ENCODE measurements around the gene NDUFAF8. TPM values are rescaled to one million over a fixed set of nuclear protein-coding genes. Genes with fewer than 3 reads are reported as not detected.

Gene NDUFAF8
- total and polyA plus RNA-seq, 2 experiments from 2014 or later = 53.1 to 136 TPM

GRCh38 chr17:81208651-81209050 lies 30.5 kb upstream of the NDUFAF8 start:
- Histone ChIP-seq H3F3A (ENCODE audit: insufficient read depth) (no peaks in the 10 kb centered on the region), H3K27ac (no peak overlapping the region), H2AFZ (no peak overlapping the region), H3K4me1 (ENCODE audit: insufficient read depth) (no peaks in the 10 kb centered on the region), H4K20me1 (ENCODE audit: insufficient read depth) (no peaks in the 10 kb centered on the region), H3K9ac (no peak overlapping the region), H3K4me2 (ENCODE audit: unreplicated experiment) (no peak overlapping the region), H3K36me3 (ENCODE audit: low read depth) (no peaks in the 10 kb centered on the region), H3K9me3 (ENCODE audit: low read depth) (no peaks in the 10 kb centered on the region), H3K9me2 (ENCODE audit: insufficient read depth) (no peaks in the 10 kb centered on the region), H3K27me3 (replicated peaks; ENCODE audit: insufficient read depth) (no peaks in the 10 kb centered on the region), H3K4me3 (no peak overlapping the region), H3K79me2 (ENCODE audit: insufficient read depth) (no peaks in the 10 kb centered on the region)
- 97 to 98% methylated on average over 8 to 10 of the region's 10 CpGs for WGBS, 2 experiments (ENCODE audit: low coverage in 1 of 2, low lambda C conversion rate in 2 of 2, missing lambda C conversion rate in 2 of 2)
- DNase-seq = no peak
- in situ Hi-C loops (cut with MboI) = no loop called here
- no peak for TF ChIP-seq EZH2 (IDR thresholded peaks at IDR 0.05; ENCODE audit: insufficient read depth, poor library complexity, severe bottlenecking)

- Histone ChIP-seq H3K9me2 (ENCODE audit: insufficient read depth) (no peaks in the 10 kb centered on the region), H3F3A (ENCODE audit: insufficient read depth) (no peaks in the 10 kb centered on the region), H3K4me2 (ENCODE audit: unreplicated experiment) (no peak overlapping the region), H3K4me1 (ENCODE audit: insufficient read depth) (no peaks in the 10 kb centered on the region), H3K4me3 (no peak overlapping the region), H4K20me1 (ENCODE audit: insufficient read depth) (no peaks in the 10 kb centered on the region), H2AFZ (no peak overlapping the region), H3K9ac (no peak overlapping the region), H3K36me3 (ENCODE audit: low read depth) (no peaks in the 10 kb centered on the region), H3K79me2 (ENCODE audit: insufficient read depth) (no peaks in the 10 kb centered on the region), H3K27ac (no peak overlapping the region), H3K27me3 (replicated peaks; ENCODE audit: insufficient read depth) (no peaks in the 10 kb centered on the region), H3K9me3 (ENCODE audit: low read depth) (no peaks in the 10 kb centered on the region)
- in situ Hi-C loops (cut with MboI) = no loop called here
- TF ChIP-seq EZH2 (IDR thresholded peaks at IDR 0.05; ENCODE audit: insufficient read depth, poor library complexity, severe bottlenecking) (no peak), EZH2phosphoT487 (IDR thresholded peaks at IDR 0.05; ENCODE audit: insufficient read depth, low read depth) (no peak)
- DNase-seq = no peak
- 96 to 98% methylated on average over 16 of the region's 16 CpGs for WGBS, 2 experiments (ENCODE audit: low coverage in 1 of 2, low lambda C conversion rate in 2 of 2, missing lambda C conversion rate in 2 of 2)
Observed at GRCh38 chr17:81209141-81209540, 30.0 kb upstream of the NDUFAF8 start.

- H2AFZ ChIP-seq = no peak overlapping the region
- TF ChIP-seq EZH2phosphoT487 (IDR thresholded peaks at IDR 0.05; ENCODE audit: insufficient read depth, low read depth) (no peak), EZH2 (IDR thresholded peaks at IDR 0.05; ENCODE audit: insufficient read depth, poor library complexity, severe bottlenecking) (no peak)
- no peaks in the 10 kb centered on the region for H3K79me2 ChIP-seq (ENCODE audit: insufficient read depth)
- no peak for DNase-seq
- H3K27me3 ChIP-seq (replicated peaks; ENCODE audit: insufficient read depth) = no peaks in the 10 kb centered on the region
- in situ Hi-C loops (cut with MboI) = no loop called here
- H3K9me3 ChIP-seq (ENCODE audit: low read depth) = no peaks in the 10 kb centered on the region
- H4K20me1 ChIP-seq (ENCODE audit: insufficient read depth) = no peaks in the 10 kb centered on the region
- H3K9ac ChIP-seq = no peak overlapping the region
- H3K4me1 ChIP-seq (ENCODE audit: insufficient read depth) = no peaks in the 10 kb centered on the region
- H3K36me3 ChIP-seq (ENCODE audit: low read depth) = no peaks in the 10 kb centered on the region
- H3K4me3 ChIP-seq = no peak overlapping the region
- no peak overlapping the region for H3K4me2 ChIP-seq (ENCODE audit: unreplicated experiment)
- no peaks in the 10 kb centered on the region for H3F3A ChIP-seq (ENCODE audit: insufficient read depth)
- 91 to 93% methylated on average over 10 of the region's 10 CpGs for WGBS, 2 experiments (ENCODE audit: low coverage in 1 of 2, low lambda C conversion rate in 2 of 2, missing lambda C conversion rate in 2 of 2)
- H3K9me2 ChIP-seq (ENCODE audit: insufficient read depth) = no peaks in the 10 kb centered on the region
- H3K27ac ChIP-seq = no peak overlapping the region
Observed at GRCh38 chr17:81210466-81210865, 28.7 kb upstream of the NDUFAF8 start.

GRCh38 chr17:81210868-81211267 lies 28.2 kb upstream of the NDUFAF8 start:
- no peaks in the 10 kb centered on the region for H3F3A ChIP-seq (ENCODE audit: insufficient read depth)
- H2AFZ ChIP-seq = no peak overlapping the region
- H3K4me3 ChIP-seq = no peak overlapping the region
- no peak for DNase-seq
- H3K27me3 ChIP-seq (replicated peaks; ENCODE audit: insufficient read depth) = no peaks in the 10 kb centered on the region
- TF ChIP-seq EZH2phosphoT487 (IDR thresholded peaks at IDR 0.05; ENCODE audit: insufficient read depth, low read depth) (no peak), EZH2 (IDR thresholded peaks at IDR 0.05; ENCODE audit: insufficient read depth, poor library complexity, severe bottlenecking) (no peak)
- no peak overlapping the region for H3K27ac ChIP-seq
- in situ Hi-C loops (cut with MboI) = no loop called here
- no peaks in the 10 kb centered on the region for H4K20me1 ChIP-seq (ENCODE audit: insufficient read depth)
- 82 to 88% methylated on average over 14 of the region's 14 CpGs for WGBS, 2 experiments (ENCODE audit: low coverage in 1 of 2, low lambda C conversion rate in 2 of 2, missing lambda C conversion rate in 2 of 2)
- no peaks in the 10 kb centered on the region for H3K9me2 ChIP-seq (ENCODE audit: insufficient read depth)
- H3K79me2 ChIP-seq (ENCODE audit: insufficient read depth) = no peaks in the 10 kb centered on the region
- H3K9me3 ChIP-seq (ENCODE audit: low read depth) = no peaks in the 10 kb centered on the region
- H3K4me1 ChIP-seq (ENCODE audit: insufficient read depth) = no peaks in the 10 kb centered on the region
- no peaks in the 10 kb centered on the region for H3K36me3 ChIP-seq (ENCODE audit: low read depth)
- H3K4me2 ChIP-seq (ENCODE audit: unreplicated experiment) = no peak overlapping the region
- H3K9ac ChIP-seq = no peak overlapping the region

GRCh38 chr17:81212365-81212764 lies 26.8 kb upstream of the NDUFAF8 start:
- no peak for TF ChIP-seq EZH2 (IDR thresholded peaks at IDR 0.05; ENCODE audit: insufficient read depth, poor library complexity, severe bottlenecking)
- no peak for TF ChIP-seq EZH2phosphoT487 (IDR thresholded peaks at IDR 0.05; ENCODE audit: insufficient read depth, low read depth)
- no peaks in the 10 kb centered on the region for H3K9me2 ChIP-seq (ENCODE audit: insufficient read depth)
- H3F3A ChIP-seq (ENCODE audit: insufficient read depth) = no peaks in the 10 kb centered on the region
- no peak for DNase-seq
- H3K36me3 ChIP-seq (ENCODE audit: low read depth) = no peaks in the 10 kb centered on the region
- no peak overlapping the region for H3K27ac ChIP-seq
- WGBS, 2 experiments (ENCODE audit: low coverage in 1 of 2, low lambda C conversion rate in 2 of 2, missing lambda C conversion rate in 2 of 2) = 90 to 94% methylated on average over 8 to 9 of the region's 9 CpGs
- no peaks in the 10 kb centered on the region for H3K4me1 ChIP-seq (ENCODE audit: insufficient read depth)
- H3K4me3 ChIP-seq = no peak overlapping the region
- no peaks in the 10 kb centered on the region for H3K9me3 ChIP-seq (ENCODE audit: low read depth)
- H3K79me2 ChIP-seq (ENCODE audit: insufficient read depth) = no peaks in the 10 kb centered on the region
- H3K27me3 ChIP-seq (replicated peaks; ENCODE audit: insufficient read depth) = no peaks in the 10 kb centered on the region
- no peak overlapping the region for H2AFZ ChIP-seq
- H3K9ac ChIP-seq = no peak overlapping the region
- no peak overlapping the region for H3K4me2 ChIP-seq (ENCODE audit: unreplicated experiment)
- in situ Hi-C loops (cut with MboI) = no loop called here
- no peaks in the 10 kb centered on the region for H4K20me1 ChIP-seq (ENCODE audit: insufficient read depth)
